ENCODE results near the gene FOXI1.

Gene FOXI1

GRCh38 chr5:170110403-170111087 lies 4.8 kb downstream of the FOXI1 start:
- H3K9ac ChIP-seq (ENCODE audit: low read depth, low read length, poor library complexity, severe bottlenecking), result no peak overlapping the region
- no peaks in the 10 kb centered on the region for H3F3A ChIP-seq (ENCODE audit: low read depth)
- H2AFZ ChIP-seq (ENCODE audit: low read length), result no peak overlapping the region
- H3K9me2 ChIP-seq (replicated peaks; ENCODE audit: low read depth, low read length), result no peaks in the 10 kb centered on the region
- H3K9me3 ChIP-seq (ENCODE audit: insufficient read depth, low read depth, low read length), result no peaks in the 10 kb centered on the region
- H3K4me3 ChIP-seq (ENCODE audit: low read length, poor library complexity, severe bottlenecking), result no peak overlapping the region
- H3K4me2 ChIP-seq (ENCODE audit: low read depth, low read length, poor library complexity, severe bottlenecking), result no peak overlapping the region
- no peaks in the 10 kb centered on the region for H3K4me1 ChIP-seq (ENCODE audit: insufficient read depth, low read length, poor library complexity, severe bottlenecking)
- H3K79me2 ChIP-seq (ENCODE audit: insufficient read depth, low read length), result no peaks in the 10 kb centered on the region
- H3K27me3 ChIP-seq (ENCODE audit: insufficient read depth, low read length, poor library complexity, severe bottlenecking), result no peaks in the 10 kb centered on the region
- no peaks in the 10 kb centered on the region for H3K36me3 ChIP-seq (ENCODE audit: insufficient read depth, low read length)
- no peak for TF ChIP-seq EZH2phosphoT487 (IDR thresholded peaks at IDR 0.05; ENCODE audit: borderline replicate concordance)
- TF ChIP-seq, protein P1, sequence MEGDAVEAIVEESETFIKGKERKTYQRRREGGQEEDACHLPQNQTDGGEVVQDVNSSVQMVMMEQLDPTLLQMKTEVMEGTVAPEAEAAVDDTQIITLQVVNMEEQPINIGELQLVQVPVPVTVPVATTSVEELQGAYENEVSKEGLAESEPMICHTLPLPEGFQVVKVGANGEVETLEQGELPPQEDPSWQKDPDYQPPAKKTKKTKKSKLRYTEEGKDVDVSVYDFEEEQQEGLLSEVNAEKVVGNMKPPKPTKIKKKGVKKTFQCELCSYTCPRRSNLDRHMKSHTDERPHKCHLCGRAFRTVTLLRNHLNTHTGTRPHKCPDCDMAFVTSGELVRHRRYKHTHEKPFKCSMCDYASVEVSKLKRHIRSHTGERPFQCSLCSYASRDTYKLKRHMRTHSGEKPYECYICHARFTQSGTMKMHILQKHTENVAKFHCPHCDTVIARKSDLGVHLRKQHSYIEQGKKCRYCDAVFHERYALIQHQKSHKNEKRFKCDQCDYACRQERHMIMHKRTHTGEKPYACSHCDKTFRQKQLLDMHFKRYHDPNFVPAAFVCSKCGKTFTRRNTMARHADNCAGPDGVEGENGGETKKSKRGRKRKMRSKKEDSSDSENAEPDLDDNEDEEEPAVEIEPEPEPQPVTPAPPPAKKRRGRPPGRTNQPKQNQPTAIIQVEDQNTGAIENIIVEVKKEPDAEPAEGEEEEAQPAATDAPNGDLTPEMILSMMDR (conservative IDR thresholded peaks at IDR 0.05; ENCODE audit: low read length), result no peak
- no peaks in the 10 kb centered on the region for H4K20me1 ChIP-seq (ENCODE audit: insufficient read depth, low read length, poor library complexity, severe bottlenecking)

- H3K36me3 ChIP-seq (ENCODE audit: insufficient read depth, low read length), result no peaks in the 10 kb centered on the region
- H3K27me3 ChIP-seq (ENCODE audit: insufficient read depth, low read length, poor library complexity, severe bottlenecking), result no peaks in the 10 kb centered on the region
- H4K20me1 ChIP-seq (ENCODE audit: insufficient read depth, low read length, poor library complexity, severe bottlenecking), result no peaks in the 10 kb centered on the region
- no peaks in the 10 kb centered on the region for H3K4me1 ChIP-seq (ENCODE audit: insufficient read depth, low read length, poor library complexity, severe bottlenecking)
- H3K9me3 ChIP-seq (ENCODE audit: insufficient read depth, low read depth, low read length), result no peaks in the 10 kb centered on the region
- no peak for TF ChIP-seq EZH2phosphoT487 (IDR thresholded peaks at IDR 0.05; ENCODE audit: borderline replicate concordance)
- TF ChIP-seq, protein P1 (conservative IDR thresholded peaks at IDR 0.05; ENCODE audit: low read length), result no peak
- H3F3A ChIP-seq (ENCODE audit: low read depth), result no peaks in the 10 kb centered on the region
- H3K9me2 ChIP-seq (replicated peaks; ENCODE audit: low read depth, low read length), result no peaks in the 10 kb centered on the region
- no peak overlapping the region for H2AFZ ChIP-seq (ENCODE audit: low read length)
- H3K4me2 ChIP-seq (ENCODE audit: low read depth, low read length, poor library complexity, severe bottlenecking), result no peak overlapping the region
- no peaks in the 10 kb centered on the region for H3K79me2 ChIP-seq (ENCODE audit: insufficient read depth, low read length)
- no peak overlapping the region for H3K4me3 ChIP-seq (ENCODE audit: low read length, poor library complexity, severe bottlenecking)
- no peak overlapping the region for H3K9ac ChIP-seq (ENCODE audit: low read depth, low read length, poor library complexity, severe bottlenecking)
These were observed 5.5 kb downstream of the FOXI1 start for GRCh38 chr5:170111088-170111785.

- no peaks in the 10 kb centered on the region for H3K9me3 ChIP-seq (ENCODE audit: insufficient read depth, low read depth, low read length)
- H2AFZ ChIP-seq (ENCODE audit: low read length), result no peak overlapping the region
- TF ChIP-seq EZH2phosphoT487 (IDR thresholded peaks at IDR 0.05; ENCODE audit: borderline replicate concordance), result no peak
- TF ChIP-seq, protein P1 (conservative IDR thresholded peaks at IDR 0.05; ENCODE audit: low read length), result no peak
- no peaks in the 10 kb centered on the region for H3K9me2 ChIP-seq (replicated peaks; ENCODE audit: low read depth, low read length)
- H4K20me1 ChIP-seq (ENCODE audit: insufficient read depth, low read length, poor library complexity, severe bottlenecking), result no peaks in the 10 kb centered on the region
- no peaks in the 10 kb centered on the region for H3K27me3 ChIP-seq (ENCODE audit: insufficient read depth, low read length, poor library complexity, severe bottlenecking)
- H3K4me3 ChIP-seq (ENCODE audit: low read length, poor library complexity, severe bottlenecking), result no peak overlapping the region
- H3F3A ChIP-seq (ENCODE audit: low read depth), result no peaks in the 10 kb centered on the region
- H3K36me3 ChIP-seq (ENCODE audit: insufficient read depth, low read length), result no peaks in the 10 kb centered on the region
- no peak overlapping the region for H3K9ac ChIP-seq (ENCODE audit: low read depth, low read length, poor library complexity, severe bottlenecking)
- no peaks in the 10 kb centered on the region for H3K79me2 ChIP-seq (ENCODE audit: insufficient read depth, low read length)
- no peaks in the 10 kb centered on the region for H3K4me1 ChIP-seq (ENCODE audit: insufficient read depth, low read length, poor library complexity, severe bottlenecking)
- no peak overlapping the region for H3K4me2 ChIP-seq (ENCODE audit: low read depth, low read length, poor library complexity, severe bottlenecking)
These were observed 7.3 kb downstream of the FOXI1 start for GRCh38 chr5:170112876-170113521.
